SK-N-SH (cell line): ENCODE data around the gene AKR1C1. TPM values are rescaled to one million over a fixed set of nuclear protein-coding genes. Genes with fewer than 3 reads are reported as not detected.

Source experiments
- CTCF ChIA-PET: fragments of 300-600, 350-600 bp; formaldehyde crosslinking; extraction: SDS; loops from one replicate; lab custom pipeline; 2021; lab: Yijun Ruan, JAX
- POLR2A ChIA-PET: fragments of 350-600 bp; sonication (Branson Sonifier 250); formaldehyde crosslinking; extraction: SDS; loops from one replicate; lab custom pipeline; 2020; ENCODE audit warnings: antibody characterized with exemption, inconsistent platforms; lab: Yijun Ruan, JAX
- DNase-seq: peaks from one replicate; pipeline ENCODE4 v3.0.0; 2012
- H2AFZ ChIP-seq: fragments of 200-600 bp; sonication (generic); 2 replicates; pipeline ENCODE4 v1.8.1; 2016; ENCODE audit warnings: antibody characterized with exemption, mild to moderate bottlenecking, low read depth
- H3F3A ChIP-seq: fragments of 200-600 bp; sonication (generic); replicated peaks from 2 replicates; pipeline ENCODE3; 2016; ENCODE audit warnings: antibody characterized with exemption, mild to moderate bottlenecking; ENCODE audit not compliant: insufficient read depth
- H3K27ac ChIP-seq, 2 experiments: fragments of 200-500 bp in 1 of 2; fragments of 200-600 bp in 1 of 2; sonication (Bioruptor generic) in 1 of 2; sonication (generic), shearing (Covaris generic) in 1 of 2; 2 replicates each; pipeline versions ENCODE4 v1.5.1 to v1.6.1; 2014 to 2016; ENCODE audit warnings: low read depth in 2 of 2, inconsistent platforms in 1 of 2, low read length in 1 of 2, mild to moderate bottlenecking in 1 of 2, mixed read lengths in 1 of 2
- H3K27me3 ChIP-seq: fragments of 200-600 bp; sonication (generic), shearing (Covaris generic); 2 replicates; pipeline ENCODE4 v1.6.1; 2016; ENCODE audit warnings: mixed run types; ENCODE audit not compliant: insufficient read depth
- H3K36me3 ChIP-seq, 2 experiments: fragments of 200-500 bp in 1 of 2; fragments of 200-600 bp in 1 of 2; sonication (Bioruptor generic) in 1 of 2; sonication (generic) in 1 of 2; replicated peaks in 1 of 2; 2 replicates each; pipeline versions ENCODE3 to v1.5.1; 2014 to 2016; ENCODE audit warnings: low read length in 1 of 2, mild to moderate bottlenecking in 1 of 2; ENCODE audit not compliant: insufficient read depth in 2 of 2, control insufficient read depth in 1 of 2
- H3K4me1 ChIP-seq, 2 experiments: fragments of 200-500 bp in 1 of 2; fragments of 200-600 bp in 1 of 2; sonication (Bioruptor generic) in 1 of 2; sonication (generic), shearing (Covaris generic) in 1 of 2; 2 replicates each; pipeline versions ENCODE4 v1.5.1 to v1.6.1; 2014 to 2016; ENCODE audit warnings: low read depth in 1 of 2, low read length in 1 of 2, mixed run types in 1 of 2; ENCODE audit not compliant: insufficient read depth in 2 of 2, control insufficient read depth in 1 of 2
- H3K4me2 ChIP-seq: fragments of 200-600 bp; sonication (generic), shearing (Covaris generic); 2 replicates; pipeline ENCODE4 v1.6.1; 2017; ENCODE audit warnings: mixed run types
- H3K4me3 ChIP-seq, 2 experiments: fragments of 200-500 bp in 1 of 2; fragments of 200-600 bp in 1 of 2; sonication (Bioruptor generic) in 1 of 2; sonication (generic), shearing (Covaris generic) in 1 of 2; 2 replicates each; pipeline versions ENCODE4 v1.5.1 to v1.8.1; 2014 to 2016; ENCODE audit warnings: low read depth in 2 of 2, inconsistent platforms in 1 of 2, low read length in 1 of 2, mild to moderate bottlenecking in 1 of 2, mixed read lengths in 1 of 2, moderate library complexity in 1 of 2
- H3K79me2 ChIP-seq: fragments of 200-600 bp; sonication (generic); 2 replicates; pipeline ENCODE4 v1.8.1; 2017; ENCODE audit warnings: mild to moderate bottlenecking; ENCODE audit not compliant: insufficient read depth
- H3K9ac ChIP-seq: fragments of 200-600 bp; sonication (generic); 2 replicates; pipeline ENCODE4 v1.6.1; 2017; ENCODE audit warnings: mixed run types
- H3K9me2 ChIP-seq: fragments of 200-600 bp; sonication (generic); 2 replicates; pipeline ENCODE4 v1.6.1; 2017; ENCODE audit warnings: mixed run types
- H3K9me3 ChIP-seq: fragments of 200-600 bp; sonication (generic); 2 replicates; pipeline ENCODE4 v1.6.1; 2017; ENCODE audit warnings: mixed run types, mild to moderate bottlenecking, moderate library complexity
- H4K20me1 ChIP-seq: fragments of 200-600 bp; sonication (generic); 2 replicates; pipeline ENCODE4 v1.6.1; 2017; ENCODE audit warnings: mild to moderate bottlenecking, mixed run types; ENCODE audit not compliant: insufficient read depth
- EP300 ChIP-seq, 2 experiments: IDR thresholded peaks; 2 replicates each; pipeline versions ENCODE4 v1.4.0 to v1.6.1; 2012; ENCODE audit warnings: borderline replicate concordance in 1 of 2, low read depth in 1 of 2, low read length in 1 of 2
- FOXJ3 ChIP-seq: sonication (generic); formaldehyde crosslinking; IDR thresholded peaks from 2 replicates; pipeline ENCODE4 v1.5.1; 2020; ENCODE audit warnings: mild to moderate bottlenecking, missing genetic modification reagents
- GABPA ChIP-seq: IDR thresholded peaks from 2 replicates; pipeline ENCODE4 v1.4.0; 2012; ENCODE audit warnings: low read depth, mild to moderate bottlenecking
- GATA2 ChIP-seq: sonication (generic); formaldehyde crosslinking; IDR thresholded peaks from 2 replicates; pipeline ENCODE4 v1.5.0; 2020; ENCODE audit warnings: mild to moderate bottlenecking, missing genetic modification reagents
- JUND ChIP-seq: IDR thresholded peaks from 2 replicates; pipeline ENCODE4 v1.4.0; 2012
- MXI1 ChIP-seq: IDR thresholded peaks from 2 replicates; pipeline ENCODE4 v1.6.1; 2012; ENCODE audit warnings: mild to moderate bottlenecking, low read depth, low read length, improper control_type of control experiment
- PBX3 ChIP-seq: IDR thresholded peaks from 2 replicates; pipeline ENCODE4; 2012
- POLR2AphosphoS5 ChIP-seq: IDR thresholded peaks from 2 replicates; pipeline ENCODE4 v1.6.1; 2012; ENCODE audit warnings: low read depth, low read length
- RAD21 ChIP-seq: IDR thresholded peaks from 2 replicates; pipeline ENCODE4 v1.6.1; 2012; ENCODE audit warnings: mild to moderate bottlenecking, low read length
- RCOR1 ChIP-seq: fragments of 150-350 bp; IDR thresholded peaks from 2 replicates; pipeline ENCODE4 v1.6.1; 2017; ENCODE audit warnings: antibody characterized with exemption, low read length
- RFX5 ChIP-seq: IDR thresholded peaks from 2 replicates; pipeline ENCODE4 v1.6.1; 2012; ENCODE audit warnings: mild to moderate bottlenecking, improper control_type of control experiment, low read length
- RXRA ChIP-seq: IDR thresholded peaks from 2 replicates; pipeline ENCODE4 v1.4.0; 2012; ENCODE audit warnings: low read depth, mild to moderate bottlenecking, borderline replicate concordance
- SIN3A ChIP-seq: IDR thresholded peaks from 2 replicates; pipeline ENCODE4 v1.6.1; 2012; ENCODE audit warnings: low read depth, mild to moderate bottlenecking, low read length, moderate library complexity, borderline replicate concordance
- TAF1 ChIP-seq: IDR thresholded peaks from 2 replicates; pipeline ENCODE4 v1.6.1; 2012; ENCODE audit warnings: low read depth, mild to moderate bottlenecking, low read length, moderate library complexity, borderline replicate concordance
- WGBS: methylation state at CpG from one replicate; pipeline ENCODE4 v1.1.6; 2017; ENCODE audit warnings: low lambda C conversion rate; 5-methylcytosine and 5-hydroxymethylcytosine counted together
- polyA plus RNA-seq, 3 experiments: library from polyadenylated mRNA; depleted of rRNA; stranded (reverse); fragments of >200 nt; gene quantifications; 2 replicates each; pipeline ENCODE4 v1.2.3, GENCODE V29; 2012
- TF ChIP-seq, protein P1 (sequence below): IDR thresholded peaks from 2 replicates; pipeline ENCODE4 v1.4.0; 2012; ENCODE audit warnings: low read depth, borderline replicate concordance

The AKR1C1 gene
- polyA plus RNA-seq, 1 of the 3 experiments (the other 2 are of a cell fraction), result 1.3 TPM

DNA sequence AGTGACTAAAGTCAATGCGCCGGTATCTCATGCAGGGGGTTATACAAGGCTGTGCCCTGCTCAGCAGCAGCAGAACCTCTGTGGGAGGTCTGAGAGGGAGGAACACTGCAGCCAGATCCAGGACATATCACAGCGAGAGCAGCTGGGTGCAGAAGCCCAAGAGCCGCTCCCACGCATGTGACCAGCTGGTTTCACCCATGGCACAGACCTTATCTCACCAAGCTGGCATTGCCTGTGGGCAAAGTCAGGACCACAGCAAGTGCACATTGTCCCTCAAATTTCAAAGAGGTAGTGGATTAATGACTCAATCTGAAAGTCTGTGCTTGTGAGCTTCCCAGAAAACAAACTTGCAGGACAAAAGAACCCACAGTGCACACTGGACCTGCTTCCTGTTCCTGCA lies 31.6 kb upstream of the AKR1C1 start:
- H3K36me3 ChIP-seq, result no peaks in the 10 kb centered on the region
- H3K9me2 ChIP-seq, result no peaks in the 10 kb centered on the region
- H3K4me3 ChIP-seq, result no peak overlapping the region
- H4K20me1 ChIP-seq, result no peaks in the 10 kb centered on the region
- ChIA-PET CTCF (no interaction called here), POLR2A (no interaction called here)
- DNase-seq, result no peak
- no peak overlapping the region for H3K4me2 ChIP-seq
- H3K27me3 ChIP-seq, result no peaks in the 10 kb centered on the region
- no peaks in the 10 kb centered on the region; a peak in 1 of 4 replicates for H3K4me1 ChIP-seq
- TF ChIP-seq PBX3 (no peak), TAF1 (no peak), RAD21 (no peak), JUND (no peak), GABPA (no peak), POLR2AphosphoS5 (no peak)
- H2AFZ ChIP-seq, result no peak overlapping the region
- H3K9ac ChIP-seq, result no peak overlapping the region
- H3K79me2 ChIP-seq, result no peaks in the 10 kb centered on the region
- no peak overlapping the region for H3K27ac ChIP-seq
- H3K9me3 ChIP-seq, result no peaks in the 10 kb centered on the region
- 71% methylated on average over 4 of the region's 5 CpGs for WGBS
- no peaks in the 10 kb centered on the region for H3F3A ChIP-seq

- no peak for DNase-seq
- Histone ChIP-seq H2AFZ (no peak overlapping the region), H3K9me3 (no peaks in the 10 kb centered on the region), H3K9ac (no peak overlapping the region), H3K4me1 (no peaks in the 10 kb centered on the region; a peak in 1 of 4 replicates), H4K20me1 (no peaks in the 10 kb centered on the region), H3K9me2 (no peaks in the 10 kb centered on the region), H3K27me3 (no peaks in the 10 kb centered on the region), H3K4me3 (no peak overlapping the region), H3K27ac (no peak overlapping the region), H3K79me2 (no peaks in the 10 kb centered on the region), H3K4me2 (no peak overlapping the region), H3F3A (no peaks in the 10 kb centered on the region), H3K36me3 (no peaks in the 10 kb centered on the region)
- WGBS, result 51% methylated on average over 7 of the region's 7 CpGs
- ChIA-PET CTCF (no interaction called here), POLR2A (no interaction called here)
- TF ChIP-seq SIN3A, result no peak
- TF ChIP-seq MXI1, result no peak
- TF ChIP-seq RCOR1, result no peak
- TF ChIP-seq GATA2 (CRISPR knock-in tag), result no peak
- no peak for TF ChIP-seq GABPA
- TF ChIP-seq FOXJ3 (CRISPR knock-in tag), result no peak
- TF ChIP-seq, protein P1, sequence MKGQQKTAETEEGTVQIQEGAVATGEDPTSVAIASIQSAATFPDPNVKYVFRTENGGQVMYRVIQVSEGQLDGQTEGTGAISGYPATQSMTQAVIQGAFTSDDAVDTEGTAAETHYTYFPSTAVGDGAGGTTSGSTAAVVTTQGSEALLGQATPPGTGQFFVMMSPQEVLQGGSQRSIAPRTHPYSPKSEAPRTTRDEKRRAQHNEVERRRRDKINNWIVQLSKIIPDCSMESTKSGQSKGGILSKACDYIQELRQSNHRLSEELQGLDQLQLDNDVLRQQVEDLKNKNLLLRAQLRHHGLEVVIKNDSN, result no peak
- TF ChIP-seq EP300 (IDR thresholded peaks at IDR 0.05; ENCODE audit: borderline replicate concordance in 1 of 2, low read depth in 1 of 2, low read length in 1 of 2), result no peak
- TF ChIP-seq RXRA, result no peak
- TF ChIP-seq RFX5, result no peak
Observed at GRCh38 chr10:4934391-4934987, 28.7 kb upstream of the AKR1C1 start.
